Astrocyte of the cerebellum (primary cell): ENCODE measurements around the gene SUSD6.

Experiments used
- DNase-seq: peaks from one replicate; pipeline ENCODE4 v3.0.0-alpha.2; 2011; ENCODE audit warnings: low read depth
- H3K4me3 ChIP-seq: 2 replicates; pipeline ENCODE4 v1.5.1; 2011; ENCODE audit warnings: mild to moderate bottlenecking, low read depth, low read length, moderate library complexity
- CTCF ChIP-seq: IDR thresholded peaks from 2 replicates; pipeline ENCODE4 v1.5.1; 2012; ENCODE audit warnings: low read length, low read depth, moderate library complexity, mild to moderate bottlenecking; ENCODE audit errors: missing control alignments
- in situ Hi-C: cut with HindIII; loops from 2 replicates; pipeline ENCODE4 v1.10.0; 2017; ENCODE audit warnings: low sequenced_read_pairs

The SUSD6 gene

DNA sequence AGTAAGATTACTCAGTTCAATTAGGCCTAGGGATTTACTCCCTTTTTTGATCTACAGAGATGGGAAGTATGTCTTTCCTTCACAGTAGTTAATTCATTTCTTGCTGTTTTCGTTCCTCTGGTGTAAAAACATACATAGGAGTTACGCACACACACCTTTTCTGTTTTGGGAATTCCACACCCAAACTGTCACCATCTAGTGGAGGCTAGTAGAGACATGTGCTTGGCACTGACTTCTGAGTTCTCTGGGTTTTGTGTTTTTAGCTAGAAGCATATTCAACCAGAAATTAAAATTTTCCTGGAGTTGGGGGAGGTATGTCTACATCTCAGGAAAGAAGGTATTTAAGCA is 1.4 kb downstream of the SUSD6 start:
- no peak for DNase-seq
- H3K4me3 ChIP-seq: peak overlapping the region; percentile 73
- TF ChIP-seq CTCF: peak; percentile 44
- in situ Hi-C loops: no loop called here

DNA sequence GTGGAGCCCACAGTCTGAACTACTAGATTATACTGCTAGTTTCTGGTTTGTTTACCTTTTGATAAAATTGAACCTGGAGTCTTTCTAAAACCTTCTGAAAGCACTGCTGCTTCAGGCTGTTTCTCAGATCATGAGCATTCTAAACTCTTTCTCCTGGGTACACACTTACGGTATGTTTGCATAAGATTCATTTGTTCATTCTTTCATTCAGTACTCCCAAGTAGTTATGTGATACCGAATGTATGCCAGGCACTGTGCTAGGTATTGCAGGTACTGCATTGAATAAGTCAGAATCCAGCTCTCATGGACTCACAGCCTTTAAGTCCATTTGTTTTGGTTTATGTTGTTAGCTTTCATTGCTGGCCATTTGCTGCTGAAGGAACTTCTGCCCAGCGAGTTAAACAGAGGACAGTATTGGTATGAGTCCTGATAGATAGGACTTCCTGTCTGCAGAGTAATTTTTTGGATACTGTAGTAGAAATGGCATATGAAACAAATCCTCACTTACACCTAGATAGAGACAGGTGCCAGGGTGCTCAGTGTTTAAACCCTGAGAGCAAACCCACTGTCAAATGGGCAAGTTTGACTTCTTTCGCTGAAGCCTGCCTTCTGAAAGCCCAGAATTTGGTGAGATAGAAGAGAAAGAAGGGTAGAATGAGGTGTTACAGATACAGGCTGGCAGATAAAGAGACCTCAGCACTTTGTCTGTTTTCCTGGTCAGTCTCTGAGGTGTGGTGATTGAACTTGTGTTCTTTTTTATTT is 2.1 kb downstream of the SUSD6 start:
- in situ Hi-C loops: no loop called here
- no peak for TF ChIP-seq CTCF
- peak overlapping the region; percentile 73 for H3K4me3 ChIP-seq

DNA sequence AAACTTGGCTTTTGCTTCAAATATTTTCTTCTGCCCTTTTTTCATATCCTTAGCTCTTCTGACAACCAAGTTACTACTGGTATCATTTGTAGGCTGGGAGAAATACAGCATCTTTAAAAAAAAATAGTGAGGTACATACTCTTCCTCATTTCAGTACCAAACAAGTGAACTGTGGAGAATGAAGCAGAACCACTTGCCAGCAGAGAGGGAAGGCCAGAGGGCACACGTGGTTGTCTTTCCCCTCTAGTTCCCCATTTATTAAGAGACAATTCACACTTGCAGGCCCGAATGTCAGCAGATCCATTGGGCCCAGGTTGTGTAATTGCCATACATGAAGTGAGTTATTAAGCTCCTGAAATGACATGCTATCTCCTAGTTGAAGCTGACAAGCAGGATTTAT is 3.2 kb downstream of the SUSD6 start:
- no peak overlapping the region for H3K4me3 ChIP-seq
- in situ Hi-C loops: no loop called here
- DNase-seq: no peak
- TF ChIP-seq CTCF: no peak

More for the DNA sequence above, 2.1 kb downstream of the SUSD6 start:
- no peak for DNase-seq

DNA sequence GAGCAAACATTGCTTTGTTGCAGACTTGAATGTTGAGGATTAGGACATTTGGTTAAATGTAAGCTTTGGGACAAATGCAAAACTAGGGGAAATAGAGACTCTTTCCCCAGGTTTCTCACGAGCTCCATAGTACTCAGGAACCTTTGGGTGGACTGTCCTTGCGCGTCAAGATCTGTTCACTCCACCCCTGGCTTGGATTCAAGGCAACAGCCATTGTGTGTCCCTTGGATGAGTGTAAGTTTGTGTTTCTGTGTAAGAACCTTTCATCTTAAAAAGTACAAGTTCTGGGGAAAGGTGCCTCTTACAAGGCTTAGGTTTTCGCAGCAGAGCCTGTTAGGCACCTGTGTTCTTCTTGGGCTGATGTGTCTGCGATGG is 3.7 kb downstream of the SUSD6 start:
- H3K4me3 ChIP-seq: no peak overlapping the region
- no peak for DNase-seq
- in situ Hi-C loops: no loop called here
- no peak for TF ChIP-seq CTCF

DNA sequence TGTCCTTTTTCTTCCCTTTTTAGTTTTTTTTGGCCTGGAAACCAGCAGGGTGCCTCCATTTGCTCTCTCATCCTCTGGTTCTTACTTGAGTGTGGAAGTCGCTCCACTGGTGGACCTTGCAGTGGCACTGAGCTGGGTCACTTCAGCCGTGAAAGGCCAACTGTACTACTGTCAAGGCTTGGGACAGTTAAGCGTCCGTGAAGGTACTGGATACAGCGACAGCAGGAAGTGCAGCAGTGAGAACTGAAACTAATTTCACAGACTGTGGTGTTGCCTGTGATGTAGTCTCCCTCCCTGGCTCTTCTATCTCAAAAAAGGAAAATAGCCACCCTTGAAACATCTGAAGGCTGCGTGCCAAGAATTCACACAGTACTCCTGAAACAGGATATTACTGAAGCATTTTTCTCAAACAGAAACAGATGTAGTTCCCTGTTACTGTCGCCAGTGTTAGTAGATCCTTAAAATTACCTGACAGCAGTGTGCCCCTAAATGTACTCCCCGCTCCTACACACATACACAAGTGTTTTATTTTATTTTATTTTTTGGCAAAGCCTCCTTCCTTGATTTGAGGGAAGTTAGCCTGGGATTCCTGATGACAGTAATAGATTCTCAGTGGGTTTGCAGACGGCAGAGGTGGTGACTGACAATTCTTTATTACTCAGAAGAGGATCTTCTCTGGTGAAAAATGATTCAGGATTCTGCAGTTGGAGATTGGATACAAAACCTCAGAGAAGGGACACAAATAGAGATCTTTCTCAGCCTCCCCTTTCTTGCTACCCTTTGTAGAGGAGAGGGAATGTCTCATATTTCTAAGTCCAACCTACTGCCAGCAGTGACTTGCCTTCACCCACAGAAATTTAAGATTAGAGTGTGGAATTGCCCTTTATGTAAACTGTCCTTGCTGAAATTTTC is 4.4 kb downstream of the SUSD6 start:
- DNase-seq: peak; percentile 71
- in situ Hi-C loops: no loop called here
- peak overlapping the region; percentile 16 for H3K4me3 ChIP-seq
- no peak for TF ChIP-seq CTCF

- peak overlapping the region; percentile 16 for H3K4me3 ChIP-seq
- TF ChIP-seq CTCF: no peak
- in situ Hi-C loops: no loop called here
- no peak for DNase-seq
Observed at GRCh38 chr14:69616408-69616773, 5.0 kb downstream of the SUSD6 start.
